HG03025 (cell line): Measurements from ENCODE around the gene TMPRSS3.

Experiments used
- ATAC-seq: cut with Tn5 transposase; IDR thresholded peaks from one replicate; pipeline ENCODE4 v1.9.1; 2021; ENCODE audit warnings: mild to moderate bottlenecking, moderate library complexity; ENCODE audit not compliant: unreplicated experiment, low FRiP score

TMPRSS3 gene

GRCh38 chr21:42395905-42396651 lies at the start of gene TMPRSS3:
TSS of gene TMPRSS3 (minus strand) at chr21:42396052. CDS start at chr21:42395417, 635 bp downstream.
- no peak for ATAC-seq

GRCh38 chr21:42445311-42445710 lies 49.5 kb upstream of the TMPRSS3 start:
- no peak for ATAC-seq

- no peak for ATAC-seq
These were observed 48.9 kb upstream of the TMPRSS3 start for GRCh38 chr21:42444745-42445059.

- no peak for ATAC-seq
These were observed 48.3 kb upstream of the TMPRSS3 start for GRCh38 chr21:42443876-42444744.

GRCh38 chr21:42443181-42443785 lies 47.4 kb upstream of the TMPRSS3 start:
- no peak for ATAC-seq

- no peak for ATAC-seq
These were observed 46.1 kb upstream of the TMPRSS3 start for GRCh38 chr21:42441963-42442362.

- no peak for ATAC-seq
These were observed 44.4 kb upstream of the TMPRSS3 start for GRCh38 chr21:42440187-42440792.

GRCh38 chr21:42439284-42440186 lies 43.7 kb upstream of the TMPRSS3 start:
- ATAC-seq, result no peak

GRCh38 chr21:42438316-42439205 lies 42.7 kb upstream of the TMPRSS3 start:
- ATAC-seq, result no peak

GRCh38 chr21:42437786-42438185 lies 41.9 kb upstream of the TMPRSS3 start:
- no peak for ATAC-seq

GRCh38 chr21:42436914-42437313 lies 41.1 kb upstream of the TMPRSS3 start:
- no peak for ATAC-seq

- ATAC-seq, result no peak
These were observed 40.0 kb upstream of the TMPRSS3 start for GRCh38 chr21:42435833-42436232.

GRCh38 chr21:42435401-42435800 lies 39.5 kb upstream of the TMPRSS3 start:
- no peak for ATAC-seq

- ATAC-seq, result no peak
These were observed 39.0 kb upstream of the TMPRSS3 start for GRCh38 chr21:42434884-42435283.

- no peak for ATAC-seq
These were observed 38.2 kb upstream of the TMPRSS3 start for GRCh38 chr21:42433946-42434551.

- no peak for ATAC-seq
These were observed 36.8 kb upstream of the TMPRSS3 start for GRCh38 chr21:42432695-42433094.

GRCh38 chr21:42431196-42431595 lies 35.3 kb upstream of the TMPRSS3 start:
- no peak for ATAC-seq

GRCh38 chr21:42430521-42430920 lies 34.7 kb upstream of the TMPRSS3 start:
- no peak for ATAC-seq

- ATAC-seq, result no peak
These were observed 34.0 kb upstream of the TMPRSS3 start for GRCh38 chr21:42429856-42430255.
